Measurements from ENCODE around the gene TPGS2.
"Not testable (repeated sequence)": the region's sequence is repeated elsewhere in the genome, so short reads cannot be mapped to it uniquely, and the experiment has no call there.

The TPGS2 gene

GRCh38 chr18:36819621-36820020 lies 9.2 kb downstream of the TPGS2 start:
- no peak for DNase-seq

GRCh38 chr18:36818652-36819051 lies 10.2 kb downstream of the TPGS2 start:
- DNase-seq = no peak

- no peak for DNase-seq
These were observed 11.8 kb downstream of the TPGS2 start for GRCh38 chr18:36817039-36817438.

- DNase-seq = not testable (repeated sequence)
These were observed 12.7 kb downstream of the TPGS2 start for GRCh38 chr18:36816096-36816495.

GRCh38 chr18:36814994-36815393 lies 13.8 kb downstream of the TPGS2 start:
- no peak for DNase-seq

GRCh38 chr18:36813824-36814223 lies 15.0 kb downstream of the TPGS2 start:
- DNase-seq = no peak

- DNase-seq = no peak
These were observed 15.6 kb downstream of the TPGS2 start for GRCh38 chr18:36813101-36813775.

- DNase-seq = no peak
These were observed 16.1 kb downstream of the TPGS2 start for GRCh38 chr18:36812678-36813077.

- DNase-seq = no peak
These were observed 16.8 kb downstream of the TPGS2 start for GRCh38 chr18:36811955-36812354.

- no peak for DNase-seq
These were observed 17.4 kb downstream of the TPGS2 start for GRCh38 chr18:36811430-36811829.

- no peak for DNase-seq
These were observed 19.0 kb downstream of the TPGS2 start for GRCh38 chr18:36809590-36810381.

- no peak for DNase-seq
These were observed 20.1 kb downstream of the TPGS2 start for GRCh38 chr18:36808681-36809080.

- no peak for DNase-seq
These were observed 23.7 kb downstream of the TPGS2 start for GRCh38 chr18:36805105-36805504.

GRCh38 chr18:36798738-36799473 lies 29.9 kb downstream of the TPGS2 start:
- no peak for DNase-seq

- no peak for DNase-seq
These were observed 36.0 kb downstream of the TPGS2 start for GRCh38 chr18:36792634-36793283.

- no peak for DNase-seq
These were observed 42.1 kb downstream of the TPGS2 start for GRCh38 chr18:36786686-36787085.

GRCh38 chr18:36783792-36784191 lies 45.0 kb downstream of the TPGS2 start:
- no peak for DNase-seq

GRCh38 chr18:36782710-36783109 lies 46.1 kb downstream of the TPGS2 start:
- DNase-seq = no peak

- DNase-seq = no peak
These were observed 48.1 kb downstream of the TPGS2 start for GRCh38 chr18:36780748-36781147.

GRCh38 chr18:36777566-36777965 lies 51.2 kb downstream of the TPGS2 start:
- DNase-seq = no peak

GRCh38 chr18:36776650-36777049 lies 52.2 kb downstream of the TPGS2 start:
- no peak for DNase-seq

- no peak for DNase-seq
These were observed 53.4 kb downstream of the TPGS2 start for GRCh38 chr18:36775396-36775795.

- DNase-seq = no peak
These were observed 56.5 kb downstream of the TPGS2 start for GRCh38 chr18:36772241-36772723.

All from stimulated activated CD4-positive, alpha-beta T cell treated with anti-CD3 and anti-CD28 coated beads, Interleukin-4, amount 100 ng/mL, for 1 hour (primary cell).